Measurements from ENCODE around the gene MAD1L1. TPM values are rescaled to one million over a fixed set of nuclear protein-coding genes. Genes with fewer than 3 reads are reported as not detected.

MAD1L1 gene
- total RNA-seq, 2 donors from 2014 or later: 46.7 to 66.0 TPM

- no peak overlapping the region for H3K27ac Mint-ChIP-seq
- no peak for ATAC-seq (replicated peaks)
- H3K4me1 Mint-ChIP-seq: peaks cover 18% of the 10 kb centered on the region
- no peak overlapping the region for H3K4me3 Mint-ChIP-seq
- H3K27me3 Mint-ChIP-seq: no peaks in the 10 kb centered on the region
- H3K36me3 Mint-ChIP-seq (ENCODE audit: low read depth): peaks cover 9% of the 10 kb centered on the region
- peaks cover 33% of the 10 kb centered on the region for H3K9me3 Mint-ChIP-seq
Measured at GRCh38 chr7:2029211-2029905, 203.4 kb downstream of the MAD1L1 start.

GRCh38 chr7:2028733-2029132 is 204.0 kb downstream of the MAD1L1 start:
- Mint-ChIP-seq H3K9me3 (peaks cover 37% of the 10 kb centered on the region), H3K27me3 (no peaks in the 10 kb centered on the region), H3K27ac (no peak overlapping the region), H3K4me1 (peaks cover 18% of the 10 kb centered on the region), H3K4me3 (no peak overlapping the region), H3K36me3 (ENCODE audit: low read depth) (peaks cover 9% of the 10 kb centered on the region)
- no peak for ATAC-seq (replicated peaks)

- ATAC-seq (replicated peaks): no peak
- H3K27me3 Mint-ChIP-seq: no peaks in the 10 kb centered on the region
- no peak overlapping the region for H3K4me3 Mint-ChIP-seq
- H3K9me3 Mint-ChIP-seq: peaks cover 37% of the 10 kb centered on the region
- H3K27ac Mint-ChIP-seq: no peak overlapping the region
- peaks cover 15% of the 10 kb centered on the region for H3K4me1 Mint-ChIP-seq
- H3K36me3 Mint-ChIP-seq (ENCODE audit: low read depth): peaks cover 9% of the 10 kb centered on the region
Measured at GRCh38 chr7:2025188-2025587, 207.6 kb downstream of the MAD1L1 start.

- peaks cover 35% of the 10 kb centered on the region for H3K9me3 Mint-ChIP-seq
- H3K27ac Mint-ChIP-seq: no peak overlapping the region
- no peak for ATAC-seq (replicated peaks)
- H3K4me1 Mint-ChIP-seq: peaks cover 13% of the 10 kb centered on the region
- H3K27me3 Mint-ChIP-seq: no peaks in the 10 kb centered on the region
- peaks cover 7% of the 10 kb centered on the region for H3K36me3 Mint-ChIP-seq (ENCODE audit: low read depth)
- H3K4me3 Mint-ChIP-seq: no peak overlapping the region
Measured at GRCh38 chr7:2024567-2024918, 208.2 kb downstream of the MAD1L1 start.

- H3K4me3 Mint-ChIP-seq: no peak overlapping the region
- H3K36me3 Mint-ChIP-seq (ENCODE audit: low read depth): peaks cover 2% of the 10 kb centered on the region
- ATAC-seq (replicated peaks): no peak
Measured at GRCh38 chr7:2023877-2024566, 208.7 kb downstream of the MAD1L1 start.

GRCh38 chr7:2022737-2023250 is 210.0 kb downstream of the MAD1L1 start:
- ATAC-seq (replicated peaks): no peak
- Mint-ChIP-seq H3K27me3 (no peaks in the 10 kb centered on the region), H3K36me3 (ENCODE audit: low read depth) (no peaks in the 10 kb centered on the region), H3K4me1 (peaks cover 8% of the 10 kb centered on the region), H3K4me3 (no peak overlapping the region), H3K27ac (no peak overlapping the region), H3K9me3 (peaks cover 22% of the 10 kb centered on the region)

More at GRCh38 chr7:2023877-2024566, 208.7 kb downstream of the MAD1L1 start:
- Mint-ChIP-seq H3K27me3 (no peaks in the 10 kb centered on the region), H3K9me3 (peaks cover 30% of the 10 kb centered on the region), H3K27ac (no peak overlapping the region), H3K4me1 (peaks cover 8% of the 10 kb centered on the region)

- Mint-ChIP-seq H3K27ac (no peak overlapping the region), H3K36me3 (ENCODE audit: low read depth) (no peaks in the 10 kb centered on the region), H3K4me3 (no peak overlapping the region), H3K4me1 (peaks cover 8% of the 10 kb centered on the region), H3K27me3 (no peaks in the 10 kb centered on the region), H3K9me3 (peaks cover 19% of the 10 kb centered on the region)
- ATAC-seq (replicated peaks): no peak
Measured at GRCh38 chr7:2022021-2022409, 210.7 kb downstream of the MAD1L1 start.

GRCh38 chr7:2019711-2020511 is 212.8 kb downstream of the MAD1L1 start:
- ATAC-seq (replicated peaks): peak; percentile 87
- Mint-ChIP-seq H3K27ac (no peak overlapping the region), H3K36me3 (ENCODE audit: low read depth) (no peaks in the 10 kb centered on the region), H3K27me3 (no peaks in the 10 kb centered on the region), H3K4me3 (peak overlapping the region; percentile 22), H3K4me1 (peaks cover 8% of the 10 kb centered on the region), H3K9me3 (peaks cover 4% of the 10 kb centered on the region)

- peaks cover 4% of the 10 kb centered on the region for H3K9me3 Mint-ChIP-seq
- no peaks in the 10 kb centered on the region for H3K36me3 Mint-ChIP-seq (ENCODE audit: low read depth)
- no peak for ATAC-seq (replicated peaks)
- H3K27me3 Mint-ChIP-seq: no peaks in the 10 kb centered on the region
- no peak overlapping the region for H3K4me3 Mint-ChIP-seq
- no peak overlapping the region for H3K27ac Mint-ChIP-seq
- peaks cover 8% of the 10 kb centered on the region for H3K4me1 Mint-ChIP-seq
Measured at GRCh38 chr7:2019461-2019710, 213.4 kb downstream of the MAD1L1 start.

GRCh38 chr7:2018569-2019460 is 213.9 kb downstream of the MAD1L1 start:
- Mint-ChIP-seq H3K27me3 (no peaks in the 10 kb centered on the region), H3K4me3 (no peak overlapping the region), H3K36me3 (ENCODE audit: low read depth) (no peaks in the 10 kb centered on the region), H3K27ac (peak overlapping the region; percentile 43), H3K9me3 (no peaks in the 10 kb centered on the region), H3K4me1 (peaks cover 8% of the 10 kb centered on the region)
- no peak for ATAC-seq (replicated peaks)

- H3K9me3 Mint-ChIP-seq: no peaks in the 10 kb centered on the region
- H3K27ac Mint-ChIP-seq: no peak overlapping the region
- H3K27me3 Mint-ChIP-seq: no peaks in the 10 kb centered on the region
- H3K36me3 Mint-ChIP-seq (ENCODE audit: low read depth): peaks cover 7% of the 10 kb centered on the region
- H3K4me3 Mint-ChIP-seq: no peak overlapping the region
- ATAC-seq (replicated peaks): no peak
- peaks cover 8% of the 10 kb centered on the region for H3K4me1 Mint-ChIP-seq
Measured at GRCh38 chr7:2017914-2018568, 214.7 kb downstream of the MAD1L1 start.

GRCh38 chr7:2017481-2017891 is 215.3 kb downstream of the MAD1L1 start:
- Mint-ChIP-seq H3K9me3 (no peaks in the 10 kb centered on the region), H3K4me1 (peaks cover 8% of the 10 kb centered on the region), H3K27me3 (no peaks in the 10 kb centered on the region), H3K36me3 (ENCODE audit: low read depth) (peaks cover 8% of the 10 kb centered on the region), H3K4me3 (no peak overlapping the region), H3K27ac (no peak overlapping the region)
- ATAC-seq (replicated peaks): no peak

GRCh38 chr7:2016761-2017480 is 215.8 kb downstream of the MAD1L1 start:
- Mint-ChIP-seq H3K36me3 (ENCODE audit: low read depth) (peaks cover 8% of the 10 kb centered on the region), H3K4me3 (no peak overlapping the region), H3K4me1 (peaks cover 8% of the 10 kb centered on the region), H3K27me3 (no peaks in the 10 kb centered on the region), H3K27ac (no peak overlapping the region), H3K9me3 (no peaks in the 10 kb centered on the region)
- no peak for ATAC-seq (replicated peaks)

Data from activated T-helper 17 cell treated with anti-CD3 and anti-CD28 coated beads, Interleukin-2, amount 50 U/mL, for 72 hours (primary cell).